ENCODE data around the gene LRRC43. TPM values are rescaled to one million over a fixed set of nuclear protein-coding genes. Genes with fewer than 3 reads are reported as not detected.

LRRC43 gene
- total and polyA plus RNA-seq, 2 of the 4 experiments (the other 2 are of a cell fraction): 0.26 to 0.36 TPM

DNA sequence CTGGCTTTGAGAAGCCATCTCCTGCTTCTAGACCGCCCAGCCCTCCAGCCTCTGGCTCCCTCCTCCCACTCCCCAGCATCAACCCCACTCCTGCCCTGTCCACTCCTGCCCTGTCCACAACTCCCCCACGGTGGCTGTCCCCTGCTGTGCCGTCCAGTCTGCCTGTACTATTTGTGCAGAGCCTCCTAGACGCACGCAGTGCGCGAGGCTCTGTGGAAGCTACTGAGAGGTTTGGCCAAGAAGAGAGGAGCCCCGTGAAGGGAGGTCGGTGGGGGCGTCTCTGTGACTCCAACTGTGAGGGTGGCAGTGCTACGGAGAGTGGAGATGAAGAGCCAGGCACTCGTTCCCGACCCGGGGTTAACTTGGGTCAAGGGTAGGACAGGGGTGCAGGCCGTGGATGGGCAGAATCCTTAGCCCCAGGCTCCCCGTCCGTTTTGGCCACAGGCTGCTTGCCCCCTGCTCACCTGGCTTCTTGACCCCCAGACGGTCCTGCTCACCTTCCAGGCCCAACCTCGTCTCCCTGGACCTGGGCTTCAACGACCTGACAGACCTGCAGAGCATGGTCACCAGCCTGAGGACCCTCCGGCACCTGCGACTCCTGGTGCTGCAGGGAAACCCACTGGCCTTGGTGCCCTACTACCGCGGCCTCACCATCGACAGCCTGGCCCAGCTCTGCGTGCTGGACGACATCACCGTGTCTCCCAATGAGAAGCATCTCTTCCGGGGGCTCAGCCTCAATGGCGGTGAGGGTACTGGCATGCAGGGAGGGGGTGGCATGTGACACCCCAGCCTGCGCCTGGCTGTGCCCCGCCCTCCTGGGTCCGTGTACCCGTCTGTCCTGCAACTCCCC lies 6.9 kb downstream of the LRRC43 start:
- intact Hi-C loops (cut with micrococcal nuclease) (no loop called here), in situ Hi-C loops (cut with MboI; ENCODE audit: low sequenced_read_pairs) (loop anchor here (5.0 kb wide), 2 partner anchors 58 to 133 kb away; no protein-coding TSS in a partner anchor), dilution Hi-C loops (cut with HindIII; ENCODE audit: low sequenced_read_pairs, unreplicated experiment) (no loop called here)
- DNase-seq (no peak), ATAC-seq (ENCODE audit: low read depth) (no peak)
- no TSS peak for BruUV-seq (replicated peaks)
- ChIA-PET CTCF (interaction anchor here (0.7 to 1.8 kb wide), 4 partner anchors 42 to 274 kb away, joined by 3 to 11 read pairs (median 4); no protein-coding TSS in a partner anchor), POLR2A (ENCODE audit: unreplicated experiment) (no interaction called here)
- Histone ChIP-seq H3K79me1 (ENCODE audit: low read depth in 1 of 2, low read length in 2 of 2) (no peaks in the 10 kb centered on the region), H3K9ac (ENCODE audit: low read depth, low read length) (no peak overlapping the region), H3K18ac (ENCODE audit: low read depth, low read length) (no peak overlapping the region), H2BK15ac (ENCODE audit: low read depth, low read length) (no peak overlapping the region), H3K27me3 (ENCODE audit: control insufficient read depth, insufficient read depth, low read length) (no peaks in the 10 kb centered on the region), H2AFZ (replicated peaks; ENCODE audit: low read length, poor library complexity) (no peak overlapping the region), H3K14ac (replicated peaks; ENCODE audit: low read depth, low read length) (no peak overlapping the region), H4K20me1 (ENCODE audit: insufficient read depth, low read length) (no peaks in the 10 kb centered on the region), H2AK9ac (replicated peaks; ENCODE audit: low read depth, low read length, poor library complexity) (no peak overlapping the region), H3K4me1 (ENCODE audit: control insufficient read depth, insufficient read depth, low read length) (peaks cover 3% of the 10 kb centered on the region; the same call in 1 of the 2 replicates), H3K23ac (ENCODE audit: low read depth, low read length) (no peak overlapping the region), H2BK120ac (ENCODE audit: low read depth, low read length) (no peak overlapping the region), H4K91ac (ENCODE audit: insufficient read depth, low read depth, low read length) (no peak overlapping the region), H4K5ac (ENCODE audit: low read depth, low read length) (no peak overlapping the region), H3K4me2 (ENCODE audit: low read depth, low read length) (no peak overlapping the region), H4K8ac (ENCODE audit: low read depth in 2 of 2, low read length in 2 of 2) (no peak overlapping the region), H2AK5ac (ENCODE audit: low read depth, low read length) (no peak overlapping the region), H3K9me1 (ENCODE audit: insufficient read depth, low read length) (no peaks in the 10 kb centered on the region), H2BK5ac (ENCODE audit: low read depth, low read length, poor library complexity, severe bottlenecking) (no peak overlapping the region), H3K9me3 (ENCODE audit: control insufficient read depth, insufficient read depth, low read length) (no peaks in the 10 kb centered on the region), H3K4me3 (ENCODE audit: insufficient read depth, low read depth, low read length) (no peak overlapping the region), H3K4ac (ENCODE audit: low read depth, low read length) (no peak overlapping the region), H2BK20ac (ENCODE audit: low read depth, low read length) (no peak overlapping the region), H3K36me3 (ENCODE audit: control insufficient read depth, insufficient read depth, low read length) (no peaks in the 10 kb centered on the region), H3K56ac (ENCODE audit: extremely low read depth, insufficient read depth, low read length) (no peak overlapping the region), H3K27ac (ENCODE audit: insufficient read depth, low read length) (no peak overlapping the region)
- 89% methylated on average over 22 of the region's 34 CpGs; no CpG with 5 or more reads in 1 of the 2 experiments for WGBS, 2 experiments (ENCODE audit: extremely low coverage in 2 of 2, insufficient read length in 1 of 2)
- no peak for TF ChIP-seq SMC3 (IDR thresholded peaks at IDR 0.05; ENCODE audit: low read depth, low read length)
- no peak for TF ChIP-seq POLR2A (IDR thresholded peaks at IDR 0.05; ENCODE audit: low read depth, low read length)
- TF ChIP-seq MAZ (IDR thresholded peaks at IDR 0.05; ENCODE audit: borderline replicate concordance, low read depth, low read length): no peak
- no peak for TF ChIP-seq CEBPB (IDR thresholded peaks at IDR 0.05; ENCODE audit: low read depth, low read length)
- TF ChIP-seq FOS (IDR thresholded peaks at IDR 0.05; ENCODE audit: low read depth, low read length): no peak
- no peak for TF ChIP-seq RAD21 (IDR thresholded peaks at IDR 0.05; ENCODE audit: low read length)
- no peak for TF ChIP-seq NFE2L2 (IDR thresholded peaks at IDR 0.05; ENCODE audit: low read depth, low read length)
- no peak for TF ChIP-seq CHD1 (IDR thresholded peaks at IDR 0.05; ENCODE audit: low read depth, low read length)
- TF ChIP-seq, protein P1, sequence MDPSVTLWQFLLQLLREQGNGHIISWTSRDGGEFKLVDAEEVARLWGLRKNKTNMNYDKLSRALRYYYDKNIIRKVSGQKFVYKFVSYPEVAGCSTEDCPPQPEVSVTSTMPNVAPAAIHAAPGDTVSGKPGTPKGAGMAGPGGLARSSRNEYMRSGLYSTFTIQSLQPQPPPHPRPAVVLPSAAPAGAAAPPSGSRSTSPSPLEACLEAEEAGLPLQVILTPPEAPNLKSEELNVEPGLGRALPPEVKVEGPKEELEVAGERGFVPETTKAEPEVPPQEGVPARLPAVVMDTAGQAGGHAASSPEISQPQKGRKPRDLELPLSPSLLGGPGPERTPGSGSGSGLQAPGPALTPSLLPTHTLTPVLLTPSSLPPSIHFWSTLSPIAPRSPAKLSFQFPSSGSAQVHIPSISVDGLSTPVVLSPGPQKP (IDR thresholded peaks at IDR 0.05; ENCODE audit: borderline replicate concordance, low read depth, low read length): no peak
- TF ChIP-seq BHLHE40 (IDR thresholded peaks at IDR 0.05; ENCODE audit: low read depth, low read length): no peak
- TF ChIP-seq, protein P2, sequence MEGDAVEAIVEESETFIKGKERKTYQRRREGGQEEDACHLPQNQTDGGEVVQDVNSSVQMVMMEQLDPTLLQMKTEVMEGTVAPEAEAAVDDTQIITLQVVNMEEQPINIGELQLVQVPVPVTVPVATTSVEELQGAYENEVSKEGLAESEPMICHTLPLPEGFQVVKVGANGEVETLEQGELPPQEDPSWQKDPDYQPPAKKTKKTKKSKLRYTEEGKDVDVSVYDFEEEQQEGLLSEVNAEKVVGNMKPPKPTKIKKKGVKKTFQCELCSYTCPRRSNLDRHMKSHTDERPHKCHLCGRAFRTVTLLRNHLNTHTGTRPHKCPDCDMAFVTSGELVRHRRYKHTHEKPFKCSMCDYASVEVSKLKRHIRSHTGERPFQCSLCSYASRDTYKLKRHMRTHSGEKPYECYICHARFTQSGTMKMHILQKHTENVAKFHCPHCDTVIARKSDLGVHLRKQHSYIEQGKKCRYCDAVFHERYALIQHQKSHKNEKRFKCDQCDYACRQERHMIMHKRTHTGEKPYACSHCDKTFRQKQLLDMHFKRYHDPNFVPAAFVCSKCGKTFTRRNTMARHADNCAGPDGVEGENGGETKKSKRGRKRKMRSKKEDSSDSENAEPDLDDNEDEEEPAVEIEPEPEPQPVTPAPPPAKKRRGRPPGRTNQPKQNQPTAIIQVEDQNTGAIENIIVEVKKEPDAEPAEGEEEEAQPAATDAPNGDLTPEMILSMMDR (conservative IDR thresholded peaks at IDR 0.05; ENCODE audit: low read depth, low read length): no peak
- no peak for TF ChIP-seq RCOR1 (IDR thresholded peaks at IDR 0.05; ENCODE audit: insufficient replicate concordance, low read length)
- TF ChIP-seq MXI1 (IDR thresholded peaks at IDR 0.05; ENCODE audit: borderline replicate concordance, low read depth, low read length): no peak
- no peak for TF ChIP-seq RFX5 (IDR thresholded peaks at IDR 0.05; ENCODE audit: low read depth, low read length)
- TF ChIP-seq, protein P3, sequence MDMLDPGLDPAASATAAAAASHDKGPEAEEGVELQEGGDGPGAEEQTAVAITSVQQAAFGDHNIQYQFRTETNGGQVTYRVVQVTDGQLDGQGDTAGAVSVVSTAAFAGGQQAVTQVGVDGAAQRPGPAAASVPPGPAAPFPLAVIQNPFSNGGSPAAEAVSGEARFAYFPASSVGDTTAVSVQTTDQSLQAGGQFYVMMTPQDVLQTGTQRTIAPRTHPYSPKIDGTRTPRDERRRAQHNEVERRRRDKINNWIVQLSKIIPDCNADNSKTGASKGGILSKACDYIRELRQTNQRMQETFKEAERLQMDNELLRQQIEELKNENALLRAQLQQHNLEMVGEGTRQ (IDR thresholded peaks at IDR 0.05; ENCODE audit: low read depth, low read length): no peak

All from IMR-90 (cell line).